Loucy (cell line): ENCODE results near the gene MPIG6B.
"Not testable (repeated sequence)": the region's sequence is repeated elsewhere in the genome, so short reads cannot be mapped to it uniquely, and the experiment has no call there.

Experiments
- CTCF ChIP-seq: fragments of 200-600 bp; sonication (generic); conservative IDR thresholded peaks from 2 replicates; pipeline ENCODE4 v1.5.1; 2014; ENCODE audit warnings: mild to moderate bottlenecking, antibody characterized with exemption, low read length
- EZH2phosphoT487 ChIP-seq: fragments of 200-600 bp; IDR thresholded peaks from 2 replicates; pipeline ENCODE4 v1.6.1; 2018; ENCODE audit warnings: antibody characterized with exemption, mild to moderate bottlenecking, moderate library complexity, borderline replicate concordance

- TF ChIP-seq CTCF, EZH2phosphoT487: not testable (repeated sequence)
These were observed 14.0 kb upstream of the MPIG6B start for GRCh38 chr6:31709157-31709556.
